ENCODE data around the gene MYBL2.
"Not testable (repeated sequence)": the region's sequence is repeated elsewhere in the genome, so short reads cannot be mapped to it uniquely, and the experiment has no call there.

The MYBL2 gene

DNA sequence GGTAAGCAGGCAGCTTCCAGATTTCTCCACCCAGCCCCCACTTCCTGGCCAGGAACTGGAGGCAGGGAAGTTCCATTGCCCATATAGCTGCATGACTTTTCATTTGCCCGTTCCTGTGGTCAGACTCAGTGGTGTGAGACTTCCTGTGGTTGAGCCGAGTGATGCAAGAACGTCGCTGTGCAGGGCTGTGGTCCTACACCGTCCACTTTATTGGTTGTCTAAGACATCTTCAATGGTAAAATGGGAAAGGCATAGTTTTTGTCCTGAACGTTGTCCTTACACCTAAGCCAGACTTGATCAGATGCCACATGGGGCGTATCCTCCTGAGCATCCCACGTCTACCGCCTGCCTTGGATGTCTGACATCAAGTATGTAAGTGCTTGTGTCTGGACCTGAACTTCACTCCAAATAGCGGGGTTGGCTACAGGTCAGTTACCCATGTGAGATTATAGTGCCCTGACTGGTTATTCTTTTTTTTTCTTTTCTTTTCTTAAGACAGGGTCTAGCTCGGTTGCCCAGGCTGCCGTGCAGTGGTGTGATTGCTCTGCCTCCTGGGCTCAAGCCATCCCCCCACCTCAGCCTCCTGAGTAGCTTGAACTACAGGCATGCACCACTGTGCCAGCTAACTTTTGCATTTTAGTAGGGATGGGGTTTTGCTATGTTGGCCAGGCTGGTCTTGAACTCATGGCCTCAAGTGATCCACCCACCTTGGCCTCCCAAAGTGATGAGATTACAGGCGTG, 85.8 kb downstream of the MYBL2 start:
- DNase-seq: no peak
- Mint-ChIP-seq H3K36me3 (ENCODE audit: insufficient read depth) (peaks cover 3% of the 10 kb centered on the region), H3K4me3 (peak overlapping the region; percentile 22 to 42), H3K27me3 (peaks cover 26 to 55% of the 10 kb centered on the region in 2 donors), H3K27ac (peak overlapping the region; percentile 44 to 52), H3K4me1 (ENCODE audit: low read depth in 2 of 2) (peaks cover 23 to 27% of the 10 kb centered on the region in 2 donors), H3K9me3 (no peaks in the 10 kb centered on the region)
- peak; percentile 32 for ATAC-seq (replicated peaks)

DNA sequence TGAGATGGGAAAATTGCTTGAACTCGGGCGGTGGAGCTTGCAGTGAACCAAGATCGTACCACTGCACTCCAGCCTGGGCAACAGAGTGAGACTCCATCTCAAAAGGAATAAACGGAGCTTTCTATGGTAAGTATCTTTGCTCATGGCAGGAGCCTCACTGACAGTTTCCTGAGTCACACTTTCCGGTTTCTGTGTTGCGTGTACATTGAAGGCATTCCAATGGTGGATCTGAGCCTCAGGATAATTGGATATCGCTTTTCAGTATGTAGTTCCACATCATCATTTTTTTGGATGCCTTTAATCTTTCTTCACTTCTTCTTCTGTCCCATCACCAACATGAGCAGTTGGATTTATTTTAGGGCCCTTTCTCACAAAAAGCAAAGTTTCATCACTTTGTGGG, 88.5 kb downstream of the MYBL2 start:
- H3K4me3 Mint-ChIP-seq: no peak overlapping the region
- ATAC-seq (replicated peaks): no peak
- no peaks in the 10 kb centered on the region for H3K36me3 Mint-ChIP-seq (ENCODE audit: insufficient read depth)
- H3K9me3 Mint-ChIP-seq: no peaks in the 10 kb centered on the region
- H3K27me3 Mint-ChIP-seq: peaks cover 18 to 54% of the 10 kb centered on the region in 2 donors
- no peak overlapping the region for H3K27ac Mint-ChIP-seq
- no peak for DNase-seq
- peaks cover 23% of the 10 kb centered on the region in 2 donors for H3K4me1 Mint-ChIP-seq (ENCODE audit: low read depth in 2 of 2)

- no peak overlapping the region for H3K27ac Mint-ChIP-seq
- no peak overlapping the region for H3K4me3 Mint-ChIP-seq
- H3K36me3 Mint-ChIP-seq (ENCODE audit: insufficient read depth): no peaks in the 10 kb centered on the region
- ATAC-seq (replicated peaks) (no peak), DNase-seq (no peak)
- peaks cover 14 to 49% of the 10 kb centered on the region in 2 donors for H3K27me3 Mint-ChIP-seq
- H3K9me3 Mint-ChIP-seq: no peaks in the 10 kb centered on the region
- H3K4me1 Mint-ChIP-seq (ENCODE audit: low read depth in 2 of 2): peaks cover 20% of the 10 kb centered on the region in 2 donors
Observed at GRCh38 chr20:43755851-43756250, 88.9 kb downstream of the MYBL2 start.

GRCh38 chr20:43757888-43758287, 91.0 kb downstream of the MYBL2 start:
- not testable (repeated sequence) for H3K36me3 Mint-ChIP-seq (ENCODE audit: insufficient read depth); ATAC-seq (replicated peaks); DNase-seq; H3K27ac Mint-ChIP-seq; H3K4me1 Mint-ChIP-seq (ENCODE audit: low read depth in 2 of 2); H3K9me3 Mint-ChIP-seq; H3K4me3 Mint-ChIP-seq
- peaks cover 0 to 29% of the 10 kb centered on the region in 2 donors for H3K27me3 Mint-ChIP-seq

DNA sequence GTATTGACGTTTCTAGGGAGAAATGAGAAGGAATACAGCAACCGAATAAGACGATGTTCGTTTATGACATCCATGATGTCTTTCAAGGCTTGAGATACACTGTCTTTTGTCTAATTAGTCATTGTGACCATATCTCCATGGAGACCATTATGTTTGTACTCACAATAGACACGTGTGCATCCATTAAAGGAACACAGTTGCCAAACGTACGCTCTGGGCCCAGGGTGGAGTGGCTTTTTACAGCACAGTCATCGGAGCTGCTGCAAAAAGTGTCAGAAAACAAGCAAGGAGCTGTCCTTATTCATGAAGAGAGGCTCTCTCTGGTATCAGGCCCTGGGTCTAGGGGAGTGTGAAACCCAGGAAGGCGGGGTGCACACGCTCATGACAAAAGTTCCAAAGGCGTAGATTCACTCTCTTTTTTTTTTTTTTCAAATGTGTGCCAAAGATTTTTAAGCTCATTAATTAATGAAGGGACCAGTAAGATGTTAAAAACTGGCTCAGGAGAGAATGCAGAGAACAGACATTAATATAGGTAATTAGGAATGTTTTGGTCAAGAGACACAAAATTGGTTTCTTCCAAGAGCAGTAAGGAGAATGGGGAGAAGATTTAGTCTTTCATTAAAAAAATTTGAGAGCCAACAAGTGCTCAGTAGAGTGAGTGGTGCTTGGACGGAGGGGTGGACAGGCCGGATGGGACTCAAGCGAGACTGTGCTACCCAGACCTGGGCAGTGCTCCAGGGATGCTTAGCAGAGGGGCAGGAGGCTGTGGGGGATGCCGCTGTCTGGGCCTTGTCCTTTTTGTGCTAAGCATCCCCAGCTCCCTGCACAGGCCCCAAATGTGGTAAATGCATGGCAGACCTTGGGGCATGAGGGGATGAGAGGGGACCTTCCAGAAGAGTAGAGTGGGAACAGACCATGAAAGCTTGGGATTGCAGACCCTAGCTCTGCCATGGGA, 94.7 kb downstream of the MYBL2 start:
- Mint-ChIP-seq H3K36me3 (ENCODE audit: insufficient read depth) (no peaks in the 10 kb centered on the region), H3K27ac (no peak overlapping the region), H3K4me1 (ENCODE audit: low read depth in 2 of 2) (no peaks in the 10 kb centered on the region), H3K9me3 (no peaks in the 10 kb centered on the region), H3K27me3 (peaks cover 0 to 22% of the 10 kb centered on the region in 2 donors), H3K4me3 (no peak overlapping the region)
- ATAC-seq (replicated peaks) (peak; percentile 46), DNase-seq (no peak)

DNA sequence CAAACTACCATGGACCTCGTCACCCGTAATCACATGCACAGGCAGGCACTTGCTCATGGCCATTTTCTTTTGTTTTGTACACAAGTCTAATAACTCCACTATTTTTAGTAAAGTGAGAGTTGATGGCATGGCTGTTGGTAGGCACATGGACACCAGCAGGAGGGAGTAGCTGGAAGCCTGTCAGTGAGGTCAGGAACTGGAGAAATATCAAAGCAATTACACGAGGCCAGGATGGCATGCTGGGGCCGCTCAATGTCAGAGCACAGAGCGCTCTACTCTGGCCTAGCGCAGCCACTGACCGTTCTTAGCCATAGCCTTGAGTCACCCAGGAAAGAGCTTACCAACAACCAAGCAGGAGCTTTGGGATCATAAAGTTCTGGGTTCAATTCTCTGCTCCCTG, 96.0 kb downstream of the MYBL2 start:
- ATAC-seq (replicated peaks) (no peak), DNase-seq (no peak)
- H3K4me1 Mint-ChIP-seq (ENCODE audit: low read depth in 2 of 2): no peaks in the 10 kb centered on the region
- H3K27ac Mint-ChIP-seq: no peak overlapping the region
- H3K36me3 Mint-ChIP-seq (ENCODE audit: insufficient read depth): no peaks in the 10 kb centered on the region
- H3K4me3 Mint-ChIP-seq: no peak overlapping the region
- no peaks in the 10 kb centered on the region for H3K9me3 Mint-ChIP-seq
- peaks cover 0 to 33% of the 10 kb centered on the region in 2 donors for H3K27me3 Mint-ChIP-seq

GRCh38 chr20:43765916-43766315, 99.0 kb downstream of the MYBL2 start:
- Mint-ChIP-seq H3K27me3 (peaks cover 6 to 33% of the 10 kb centered on the region in 2 donors), H3K27ac (no peak overlapping the region), H3K9me3 (no peaks in the 10 kb centered on the region), H3K4me1 (ENCODE audit: low read depth in 2 of 2) (no peaks in the 10 kb centered on the region), H3K36me3 (ENCODE audit: insufficient read depth) (no peaks in the 10 kb centered on the region), H3K4me3 (no peak overlapping the region)
- ATAC-seq (replicated peaks) (no peak), DNase-seq (no peak)
